Measurements from ENCODE around the gene ADAM10.

The ADAM10 gene

DNA sequence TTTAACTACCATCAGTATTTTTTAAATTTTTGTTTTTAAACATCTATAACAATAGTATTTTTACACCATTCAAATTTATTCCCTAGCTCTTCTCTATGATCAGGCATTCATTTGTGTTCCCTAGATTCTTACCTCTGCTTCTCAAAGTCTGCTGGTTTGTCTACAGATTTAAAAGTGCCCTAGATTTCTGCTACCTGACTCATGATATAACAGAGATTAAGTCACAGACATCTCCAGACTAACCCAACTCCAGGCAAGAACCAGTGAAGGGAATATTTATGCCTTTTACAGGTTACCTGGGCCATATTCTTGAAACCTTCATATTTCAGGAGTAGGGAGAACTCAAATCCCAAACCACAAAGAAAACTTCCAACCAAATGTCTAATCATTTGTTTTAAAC is 38.8 kb downstream of the ADAM10 start:
- DNase-seq (ENCODE audit: low spot score), result no peak
- TF ChIP-seq, protein P1, sequence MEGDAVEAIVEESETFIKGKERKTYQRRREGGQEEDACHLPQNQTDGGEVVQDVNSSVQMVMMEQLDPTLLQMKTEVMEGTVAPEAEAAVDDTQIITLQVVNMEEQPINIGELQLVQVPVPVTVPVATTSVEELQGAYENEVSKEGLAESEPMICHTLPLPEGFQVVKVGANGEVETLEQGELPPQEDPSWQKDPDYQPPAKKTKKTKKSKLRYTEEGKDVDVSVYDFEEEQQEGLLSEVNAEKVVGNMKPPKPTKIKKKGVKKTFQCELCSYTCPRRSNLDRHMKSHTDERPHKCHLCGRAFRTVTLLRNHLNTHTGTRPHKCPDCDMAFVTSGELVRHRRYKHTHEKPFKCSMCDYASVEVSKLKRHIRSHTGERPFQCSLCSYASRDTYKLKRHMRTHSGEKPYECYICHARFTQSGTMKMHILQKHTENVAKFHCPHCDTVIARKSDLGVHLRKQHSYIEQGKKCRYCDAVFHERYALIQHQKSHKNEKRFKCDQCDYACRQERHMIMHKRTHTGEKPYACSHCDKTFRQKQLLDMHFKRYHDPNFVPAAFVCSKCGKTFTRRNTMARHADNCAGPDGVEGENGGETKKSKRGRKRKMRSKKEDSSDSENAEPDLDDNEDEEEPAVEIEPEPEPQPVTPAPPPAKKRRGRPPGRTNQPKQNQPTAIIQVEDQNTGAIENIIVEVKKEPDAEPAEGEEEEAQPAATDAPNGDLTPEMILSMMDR (IDR thresholded peaks at IDR 0.05; ENCODE audit: extremely low read depth, missing control alignments), result no peak

DNA sequence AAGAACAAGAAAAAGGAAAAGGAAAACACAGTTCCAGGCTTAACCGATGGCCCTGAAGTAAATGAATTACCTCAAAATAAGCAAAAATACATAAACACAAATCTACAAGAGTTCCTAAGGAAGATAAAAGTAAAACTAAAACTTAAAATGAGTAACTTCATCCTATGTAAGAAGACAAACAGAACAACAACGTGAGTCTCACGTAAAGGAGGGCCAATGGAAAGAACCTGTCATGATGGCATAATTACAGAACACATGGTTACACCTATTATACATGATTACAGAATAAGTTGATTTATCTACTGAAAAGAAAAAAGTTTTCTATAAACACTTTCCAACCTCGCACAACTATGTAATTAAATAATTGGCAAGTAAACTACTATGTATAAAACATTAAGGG is 42.1 kb downstream of the ADAM10 start:
- no peak for DNase-seq (ENCODE audit: low spot score)
- TF ChIP-seq, protein P1 (IDR thresholded peaks at IDR 0.05; ENCODE audit: extremely low read depth, missing control alignments), result no peak

DNA sequence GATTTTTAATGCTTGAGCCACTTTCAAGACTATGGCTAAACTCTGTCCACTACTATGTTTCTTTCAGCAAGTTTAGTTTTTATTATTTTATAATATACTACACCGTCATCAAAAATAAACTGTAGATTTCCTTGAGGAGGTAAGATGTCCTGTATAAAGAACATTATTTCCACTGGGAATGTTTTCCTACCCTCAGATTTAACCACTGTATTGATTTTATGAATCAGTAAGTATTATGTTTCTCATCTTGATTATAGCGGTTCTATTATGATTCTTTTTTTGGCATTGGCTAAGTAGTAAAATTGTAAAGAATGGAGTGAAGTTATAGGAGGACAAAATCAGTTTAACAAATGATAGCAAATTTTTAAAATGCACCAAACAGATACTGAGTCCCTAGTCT is 44.4 kb downstream of the ADAM10 start:
- DNase-seq (ENCODE audit: low spot score), result no peak
- TF ChIP-seq, protein P1 (IDR thresholded peaks at IDR 0.05; ENCODE audit: extremely low read depth, missing control alignments), result no peak

DNA sequence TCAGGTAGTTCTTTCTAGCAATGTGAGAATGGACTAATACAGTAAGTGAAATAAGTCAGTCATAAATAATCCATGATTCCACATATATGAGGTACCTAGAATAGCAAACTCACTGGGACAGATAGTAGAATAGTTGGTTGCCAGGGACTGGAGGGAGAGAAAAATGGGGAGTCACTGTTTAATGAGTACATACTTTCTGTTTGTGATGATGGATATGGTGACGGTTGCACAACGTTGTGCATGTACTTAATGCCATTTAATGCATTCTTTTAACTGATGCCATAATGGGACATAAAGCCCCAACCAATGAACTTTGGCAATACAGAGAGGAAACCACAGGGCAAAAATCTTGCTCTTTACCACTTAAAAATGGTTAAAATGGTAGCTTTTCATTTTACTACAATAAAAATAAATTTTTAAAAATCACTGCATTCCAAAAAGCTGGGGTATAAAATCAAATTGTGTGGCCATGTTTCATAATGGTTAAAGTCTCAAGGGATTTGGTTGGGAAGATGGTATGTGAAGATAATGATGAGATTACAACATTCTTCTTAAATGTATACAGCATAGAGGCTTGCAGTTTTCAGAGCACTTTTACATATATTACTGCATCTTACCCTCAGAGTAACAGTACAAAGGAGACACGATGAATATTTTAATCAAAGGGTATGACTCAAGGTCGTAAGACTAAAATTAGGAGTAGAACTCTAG is 45.2 kb downstream of the ADAM10 start:
- TF ChIP-seq, protein P1 (IDR thresholded peaks at IDR 0.05; ENCODE audit: extremely low read depth, missing control alignments), result no peak
- DNase-seq (ENCODE audit: low spot score), result no peak

DNA sequence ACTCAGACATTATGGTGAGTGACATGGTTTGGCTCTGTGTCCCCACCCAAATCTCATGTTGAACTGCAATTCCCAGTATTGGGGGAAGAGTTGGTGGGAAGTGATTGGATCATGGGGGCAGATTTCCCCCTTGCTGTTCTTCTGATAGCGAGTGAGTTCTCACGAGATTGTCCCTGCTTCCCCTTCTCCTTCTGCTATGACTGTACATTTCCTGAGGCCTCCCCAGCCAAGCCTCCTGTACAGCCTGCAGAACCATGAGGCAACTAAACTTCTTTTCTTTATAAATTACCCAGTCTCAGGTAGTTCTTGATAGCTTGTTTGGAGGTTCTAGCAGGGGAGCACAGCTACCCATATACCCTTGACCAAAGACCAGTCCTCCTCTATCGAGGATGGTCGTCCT is 45.9 kb downstream of the ADAM10 start:
- TF ChIP-seq, protein P1 (IDR thresholded peaks at IDR 0.05; ENCODE audit: extremely low read depth, missing control alignments), result no peak
- no peak for DNase-seq (ENCODE audit: low spot score)

DNA sequence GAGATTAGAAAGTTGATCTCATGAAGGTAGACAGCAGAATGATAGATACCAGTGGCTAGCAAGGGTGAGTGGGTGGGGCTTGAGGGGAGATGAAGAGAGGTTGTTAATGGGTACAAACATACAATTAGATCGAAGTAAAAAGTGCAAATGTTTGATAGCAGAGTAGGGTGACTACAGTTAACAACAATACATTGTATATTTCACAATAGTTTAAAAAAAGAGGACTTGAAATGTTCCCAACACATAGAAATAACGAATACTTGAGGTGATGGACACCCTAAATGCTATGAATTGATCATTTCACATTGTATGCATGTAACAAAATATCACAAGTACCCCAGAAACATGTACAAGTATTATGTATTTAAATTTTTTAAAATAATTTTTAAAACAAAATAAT is 47.3 kb downstream of the ADAM10 start:
- TF ChIP-seq, protein P1 (IDR thresholded peaks at IDR 0.05; ENCODE audit: extremely low read depth, missing control alignments), result no peak
- DNase-seq (ENCODE audit: low spot score), result no peak

DNA sequence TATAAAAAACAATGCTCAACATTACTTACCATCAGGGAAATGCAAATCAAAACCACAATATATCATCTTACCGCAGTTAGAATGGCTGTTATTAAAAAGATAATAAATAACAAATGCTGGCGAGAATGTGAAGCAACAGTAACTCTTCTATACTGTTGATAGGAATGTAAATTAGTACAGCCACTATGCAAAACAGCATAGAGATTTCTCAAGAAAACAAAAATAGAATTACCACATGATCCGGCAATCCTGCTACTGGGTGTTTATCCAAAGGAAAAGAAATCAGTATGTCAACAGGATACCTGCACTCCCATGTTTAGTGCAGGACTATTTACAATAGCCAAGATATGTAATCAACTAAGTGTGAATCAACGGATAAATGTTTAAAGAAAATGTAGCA is 48.1 kb downstream of the ADAM10 start:
- TF ChIP-seq, protein P1 (IDR thresholded peaks at IDR 0.05; ENCODE audit: extremely low read depth, missing control alignments), result no peak
- DNase-seq (ENCODE audit: low spot score), result no peak

Measured in GM20000 (cell line).